NCI-H1092 (cell line): ENCODE data around the gene CIB2.

Source experiments
- DNase-seq: peaks from one replicate; lab custom pipeline; 2025; lab: John Stamatoyannopoulos, UW

CIB2 gene

DNA sequence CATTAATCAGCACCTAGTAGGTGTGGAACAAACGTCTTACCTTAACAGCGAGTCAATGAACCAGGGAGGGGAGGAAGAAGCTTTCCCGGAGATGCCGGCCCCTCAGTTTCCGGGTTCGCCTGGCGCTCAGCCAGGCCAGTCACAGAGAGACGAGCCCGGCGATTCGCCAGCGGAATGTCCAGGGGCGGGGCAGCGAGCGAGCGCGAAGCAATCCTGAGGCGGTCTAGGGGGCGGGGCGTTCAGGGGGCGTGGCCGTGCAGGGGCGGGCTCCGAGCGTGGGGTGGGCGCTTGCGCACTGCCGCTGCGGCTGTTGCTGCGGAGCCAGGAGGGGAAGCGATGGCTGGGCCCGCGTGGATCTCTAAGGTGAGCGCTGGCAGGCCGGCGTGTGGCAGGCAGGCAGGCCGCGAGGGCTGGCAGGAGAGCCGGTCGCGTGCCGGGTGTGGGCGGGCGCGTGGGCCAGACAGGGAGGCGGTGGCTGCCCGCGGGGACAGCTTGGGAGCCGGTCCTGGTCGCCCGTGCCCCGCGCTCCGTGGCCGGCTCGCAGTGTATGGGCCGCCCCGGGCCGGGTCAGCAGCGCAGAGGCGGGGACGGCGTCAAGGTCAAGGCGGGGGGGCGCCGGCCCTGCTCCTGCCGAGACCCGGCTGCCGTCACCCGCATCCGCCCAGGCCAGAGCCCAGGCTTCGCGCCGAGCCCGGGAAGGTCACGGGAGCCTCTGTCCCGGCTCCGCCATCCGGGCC, 18.0 kb upstream of the CIB2 start, which contains the start of gene IDH3A:
Gene IDH3A (plus strand): TSS at position 295 of the 737 bp plus-strand sequence. CDS start 42 bp downstream, at position 337.
- peak; percentile 93 for DNase-seq

DNA sequence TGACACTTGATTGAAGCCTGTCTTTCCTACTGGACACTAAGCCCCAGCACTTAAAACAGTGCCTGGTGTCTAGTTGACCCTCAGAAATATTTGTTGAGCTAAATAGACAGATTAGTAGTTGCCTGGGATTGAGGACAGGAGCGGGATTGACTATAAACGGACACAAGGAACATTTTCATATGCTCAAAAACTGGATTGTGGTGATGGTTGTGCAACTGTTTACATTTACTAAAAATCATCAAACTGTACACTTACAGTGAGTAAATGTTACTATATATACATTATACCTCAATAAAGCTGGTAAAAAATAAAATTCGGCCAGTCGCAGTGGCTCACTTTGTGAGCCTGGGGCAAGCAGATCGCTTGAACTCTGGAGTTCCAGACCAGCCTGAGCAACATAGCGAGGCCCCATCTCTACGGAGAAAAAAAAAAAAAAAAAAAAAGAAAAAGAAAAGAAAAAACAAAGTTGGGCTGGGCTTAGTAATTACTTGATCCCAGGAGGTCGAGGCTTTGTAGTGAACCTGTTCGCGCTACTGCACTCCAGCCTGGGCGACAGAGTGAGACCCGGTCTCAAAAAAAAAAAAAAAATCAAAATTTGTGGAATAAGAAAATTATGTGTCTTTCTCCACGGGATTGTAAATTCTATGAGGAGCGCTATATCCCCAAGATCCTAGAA, 17.3 kb upstream of the CIB2 start:
- DNase-seq: no peak

DNA sequence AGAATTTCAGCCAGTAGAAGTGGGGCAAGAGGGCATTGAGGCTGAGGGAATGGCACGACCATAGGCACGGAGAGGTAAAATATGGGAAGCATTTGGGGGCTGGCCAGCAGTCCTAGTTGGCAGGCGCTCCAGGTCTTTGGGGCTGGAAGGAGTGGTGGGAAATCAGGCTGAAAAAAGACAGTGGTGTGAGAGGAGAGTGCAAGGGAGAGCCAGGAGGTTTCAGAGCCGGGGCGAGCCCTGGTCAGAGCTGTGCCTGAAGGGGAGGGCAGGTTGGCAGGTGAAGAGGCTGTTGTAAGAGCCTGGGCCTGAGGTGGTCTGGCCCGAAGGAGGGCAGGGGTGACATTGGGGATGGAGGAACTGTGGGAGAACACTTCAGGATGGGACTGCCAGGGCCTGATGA, 16.3 kb upstream of the CIB2 start:
- DNase-seq: no peak

DNA sequence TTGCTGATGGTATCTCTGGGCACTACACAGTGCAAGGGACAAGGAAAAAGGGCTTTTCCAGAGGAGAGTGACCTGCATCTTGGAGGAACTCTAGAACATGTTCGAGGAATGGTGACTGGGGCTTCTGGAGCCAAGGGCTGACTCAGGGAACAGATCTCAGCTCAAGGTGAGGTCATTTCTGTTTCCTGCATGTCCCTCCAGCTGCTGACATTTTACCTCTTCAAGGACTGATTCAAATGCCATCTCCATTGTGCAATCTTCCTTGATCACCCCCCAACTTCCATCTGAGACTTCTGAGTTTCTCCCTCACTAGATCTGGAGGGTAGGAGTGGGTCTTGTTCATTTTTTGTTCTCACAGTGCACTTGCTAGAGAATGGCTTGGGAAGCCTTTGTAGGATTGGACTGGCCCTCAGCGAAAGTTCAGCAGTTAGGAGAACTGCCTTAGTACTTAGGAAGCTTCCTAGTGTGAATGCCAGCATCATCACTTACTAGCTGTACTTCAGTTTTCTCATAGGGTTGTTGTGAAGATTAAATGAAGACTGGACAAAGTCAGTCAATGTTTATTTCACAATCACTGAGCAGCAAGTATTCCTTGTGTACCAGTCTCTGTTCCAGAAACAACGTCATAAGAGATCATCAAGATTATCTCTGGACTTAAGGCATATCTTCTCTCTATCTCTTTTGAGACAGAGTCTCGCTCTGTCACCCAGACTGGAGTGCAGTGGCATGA, 15.3 kb upstream of the CIB2 start:
- DNase-seq: no peak

DNA sequence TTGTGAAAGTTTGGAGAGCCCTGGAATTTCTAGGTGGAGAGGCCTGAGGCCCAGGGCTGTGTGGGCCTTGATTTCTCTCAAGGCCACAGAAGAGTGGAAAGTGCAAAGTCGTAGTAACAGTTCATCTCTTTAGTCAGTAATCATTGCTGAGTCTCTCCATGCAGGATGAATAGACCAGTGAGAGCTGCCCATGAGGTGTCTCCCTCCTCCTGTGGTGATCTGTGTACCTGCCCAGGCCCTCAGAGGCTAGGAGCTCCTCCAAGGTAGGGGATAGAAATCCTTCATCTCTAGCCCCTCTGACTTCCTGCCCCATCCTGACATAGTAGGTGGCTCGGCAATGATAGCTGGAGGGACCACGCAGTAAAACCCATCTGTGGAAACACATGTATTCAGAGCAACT, 11.1 kb upstream of the CIB2 start:
- DNase-seq: no peak

DNA sequence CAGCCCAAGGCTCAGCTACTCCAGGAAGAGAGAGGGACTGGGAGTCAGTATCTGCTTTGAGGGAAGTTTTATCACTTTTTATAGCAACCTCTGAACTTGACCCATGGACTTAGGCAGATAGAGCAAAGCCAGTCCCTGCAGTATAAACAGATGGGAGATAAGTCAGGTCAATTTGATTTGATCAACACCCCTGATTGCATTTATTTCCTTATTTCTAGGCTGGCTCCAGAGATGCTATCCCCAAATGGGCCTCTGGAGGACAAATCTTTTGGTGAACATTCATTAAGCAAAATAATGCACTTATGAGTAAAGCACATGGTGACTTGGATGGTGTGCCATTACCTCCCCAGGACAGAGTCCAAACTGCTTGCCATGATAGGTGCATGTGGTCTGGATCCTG, 9.0 kb upstream of the CIB2 start:
- no peak for DNase-seq

DNA sequence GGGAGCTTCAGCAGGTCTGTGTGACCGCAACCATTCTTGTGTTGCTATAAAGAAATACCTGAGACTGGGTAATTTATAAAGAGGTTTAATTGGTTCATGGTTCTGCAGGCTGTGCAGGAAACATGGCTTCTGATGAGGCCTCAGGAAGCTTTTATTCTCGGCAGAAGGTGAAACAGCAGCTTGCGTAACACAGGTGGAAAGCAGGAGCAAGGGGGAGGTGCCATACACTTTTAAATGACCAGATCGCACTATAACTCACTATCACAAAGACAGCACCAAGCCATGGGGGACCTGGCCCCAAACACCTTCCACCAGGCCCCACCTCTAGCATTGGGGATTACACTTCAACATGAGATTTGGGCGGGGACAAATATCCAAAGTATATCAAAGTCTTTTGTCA, 8.3 kb upstream of the CIB2 start:
- DNase-seq: no peak

DNA sequence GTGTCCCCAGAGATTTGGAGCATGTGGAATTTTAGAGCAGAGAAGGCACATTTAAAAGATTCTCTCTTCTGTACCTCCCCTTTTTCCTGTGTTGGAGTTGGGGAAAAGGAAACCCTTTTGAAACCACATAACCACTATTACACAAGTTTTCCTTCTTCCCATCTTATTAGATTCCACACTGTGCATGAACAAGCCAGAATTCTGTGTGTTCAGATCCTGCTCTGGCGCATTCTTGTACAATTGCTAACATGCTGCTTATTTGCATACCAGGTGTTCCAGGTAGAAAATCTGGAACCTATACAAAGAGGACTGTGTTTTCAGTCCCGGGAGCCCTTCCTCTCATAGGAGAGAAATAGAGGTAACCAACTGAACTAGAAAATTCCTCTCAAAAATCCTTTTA, 2.6 kb upstream of the CIB2 start:
- no peak for DNase-seq

DNA sequence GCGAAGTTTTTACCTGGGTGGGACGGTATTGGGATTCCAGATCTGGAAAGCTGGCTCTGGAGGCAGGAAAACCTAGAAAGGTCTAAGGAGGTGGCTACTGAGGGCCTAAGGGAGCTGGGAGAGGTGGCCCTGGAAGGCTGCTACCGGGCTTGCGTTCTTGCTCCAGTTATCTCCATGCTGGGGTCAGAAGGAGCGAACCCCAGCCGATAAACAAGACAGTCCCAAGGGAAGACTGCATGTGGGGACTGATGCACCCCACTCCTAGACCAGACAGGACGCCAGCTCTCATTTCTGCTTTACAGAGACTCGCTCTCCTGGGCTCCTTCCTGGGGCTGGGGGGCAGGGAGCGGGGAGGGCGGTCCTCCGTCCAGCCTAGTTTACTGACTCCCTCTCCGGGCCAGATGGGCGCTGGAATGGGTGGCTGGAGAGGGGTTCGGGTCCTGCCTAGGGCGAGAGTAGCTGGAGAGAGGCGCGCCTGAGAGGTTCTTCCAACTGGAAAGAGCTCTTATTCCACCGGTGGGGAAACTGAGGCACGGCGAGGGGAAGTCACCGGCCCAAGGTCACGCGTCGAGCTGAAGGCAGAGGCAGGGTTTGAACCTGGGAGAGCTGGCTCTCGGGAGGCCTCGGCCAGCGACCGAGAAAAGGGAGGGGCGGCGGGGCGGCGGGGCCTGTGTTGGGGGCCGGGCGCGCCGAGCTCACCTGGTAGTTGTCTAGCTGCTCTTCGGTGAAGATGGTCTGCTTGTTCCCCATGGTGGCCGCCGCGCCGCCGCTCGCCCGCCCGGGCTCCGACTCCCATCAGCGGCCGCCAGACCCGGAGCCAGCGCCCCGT, 565 bp downstream of the CIB2 start:
- no peak for DNase-seq

DNA sequence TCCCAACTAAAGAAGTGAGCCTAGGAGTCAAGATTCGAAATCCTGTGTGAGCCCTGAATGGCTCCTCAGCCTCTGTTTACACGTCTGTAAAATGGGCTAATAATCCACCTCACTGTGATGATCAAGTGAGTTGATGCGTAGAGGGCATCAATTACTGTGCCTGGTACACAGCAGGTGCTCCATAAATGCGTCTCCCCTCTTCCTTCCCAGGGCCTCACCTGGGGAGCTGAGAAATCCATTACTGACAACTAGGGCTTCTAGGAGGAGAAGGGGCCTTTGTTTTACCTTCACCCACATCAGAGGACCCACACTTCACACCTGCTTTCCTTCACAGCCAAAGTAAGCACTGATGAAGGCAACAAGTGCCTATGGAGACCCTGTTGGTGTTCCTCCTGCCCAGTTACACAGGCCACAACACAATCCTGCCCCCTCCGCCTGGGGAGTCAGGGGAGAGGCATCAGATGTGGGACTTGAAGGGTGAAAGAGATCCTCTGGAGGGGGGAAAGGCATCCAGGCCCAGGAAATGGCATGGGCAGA, 1.4 kb downstream of the CIB2 start:
- DNase-seq: no peak

DNA sequence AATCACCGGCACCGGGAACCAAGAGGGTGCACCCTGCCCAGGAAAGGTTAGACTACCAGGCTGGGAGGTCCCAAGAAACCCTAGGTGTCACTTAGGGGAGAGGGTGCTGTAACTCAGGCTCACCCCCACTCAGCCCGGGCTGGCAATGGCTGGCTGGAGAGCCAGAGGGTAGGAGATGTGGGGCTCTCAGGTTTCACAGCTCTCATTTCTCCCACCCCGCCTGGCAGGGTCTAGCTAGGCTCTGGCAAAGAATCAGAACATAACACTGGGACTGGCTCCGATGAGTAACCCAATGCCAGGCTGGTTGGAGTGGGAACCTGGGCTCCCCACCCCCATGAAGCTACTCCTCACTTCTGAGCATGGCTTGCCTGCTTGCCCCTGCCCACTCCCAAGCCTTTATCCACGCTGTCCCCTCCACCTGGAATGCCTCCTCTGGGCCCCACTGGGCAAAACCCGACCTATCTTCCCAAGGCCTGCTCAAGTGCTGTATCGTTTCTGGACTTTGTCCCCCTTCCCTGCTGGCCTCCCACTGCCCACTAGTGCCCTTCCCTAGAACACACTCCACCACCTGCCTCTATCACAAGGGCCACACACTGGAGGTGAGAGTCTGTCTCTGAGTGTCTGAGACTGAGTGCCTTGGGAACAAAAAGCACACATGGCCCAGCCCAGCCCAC, 2.0 kb downstream of the CIB2 start:
- DNase-seq: peak; percentile 55

DNA sequence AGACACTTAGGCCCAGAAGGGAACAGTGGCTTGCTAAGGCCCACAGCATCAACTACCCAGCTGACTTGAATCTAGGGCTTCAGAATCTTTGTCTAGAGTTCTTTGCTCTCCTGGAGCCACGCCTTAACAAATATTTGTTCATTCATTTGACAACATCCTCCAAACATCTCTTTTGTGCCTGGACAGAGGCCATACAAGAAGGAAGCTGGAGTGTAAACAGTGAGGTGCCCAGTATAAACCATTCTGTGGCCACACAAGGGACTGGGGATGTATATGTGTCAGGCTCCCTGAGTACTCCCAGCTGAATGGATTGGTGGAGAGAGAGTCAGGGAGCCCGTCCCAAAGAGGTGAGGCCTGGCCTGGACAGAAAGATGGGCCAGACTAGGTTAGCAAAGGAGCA, 3.4 kb downstream of the CIB2 start:
- no peak for DNase-seq

DNA sequence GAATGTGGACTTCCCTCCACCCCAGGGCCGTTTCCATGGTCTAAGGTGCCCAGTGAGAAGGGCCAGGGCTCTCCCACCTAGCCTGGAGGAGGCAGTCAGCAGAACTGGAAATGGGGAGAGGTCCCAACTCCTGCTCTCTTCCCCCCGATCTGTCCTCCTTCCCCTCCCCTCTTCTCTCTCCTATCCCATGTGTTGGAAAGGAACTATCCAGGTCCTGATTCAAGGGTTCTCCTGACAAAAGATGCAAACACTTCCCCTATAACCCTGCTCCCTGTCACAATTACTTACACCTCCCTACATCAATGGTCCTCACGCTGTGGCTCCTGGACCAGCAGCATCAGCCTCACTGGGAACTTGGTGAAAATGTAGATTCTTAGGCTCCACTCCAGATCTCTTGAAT, 6.0 kb downstream of the CIB2 start:
- DNase-seq: no peak

DNA sequence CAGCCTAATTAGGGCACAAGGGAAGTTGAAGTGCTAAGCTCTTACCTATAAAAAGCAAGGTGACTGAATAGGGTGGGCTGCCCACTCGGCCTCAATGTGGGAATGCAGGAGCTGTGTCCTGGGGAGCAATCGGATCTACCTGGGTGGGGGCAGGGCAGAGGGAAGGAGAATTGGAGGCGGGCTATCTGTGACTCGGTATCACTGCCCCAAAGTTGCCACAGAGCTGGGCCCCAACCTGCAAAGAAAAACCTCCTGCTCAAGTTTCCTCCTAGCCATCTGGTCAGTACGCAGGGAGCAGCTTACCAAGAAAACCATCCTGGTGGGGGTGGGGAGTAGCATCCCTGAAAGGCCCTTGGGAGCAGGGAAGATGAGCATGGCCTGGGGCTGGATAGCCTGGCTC, 10.7 kb downstream of the CIB2 start:
- no peak for DNase-seq

DNA sequence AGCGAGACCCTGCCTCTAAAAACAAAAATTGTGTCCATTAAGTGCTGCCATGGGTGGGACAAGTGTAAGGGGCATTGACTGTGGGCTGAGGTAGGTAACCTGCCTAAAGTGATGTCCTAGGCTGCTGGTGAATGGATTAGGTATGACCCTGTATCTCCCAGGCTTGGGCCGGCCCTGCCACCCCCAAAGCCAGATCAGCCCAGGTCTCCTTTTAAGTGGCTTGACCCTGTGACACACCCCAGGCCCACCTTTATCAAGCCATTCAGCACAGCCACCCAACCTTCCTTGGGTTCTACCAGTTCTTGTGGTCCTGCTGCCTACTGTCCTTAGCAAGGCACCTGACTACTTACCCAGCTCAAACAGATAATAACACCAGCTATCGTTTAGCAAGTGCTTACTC, 18.7 kb downstream of the CIB2 start:
- no peak for DNase-seq

DNA sequence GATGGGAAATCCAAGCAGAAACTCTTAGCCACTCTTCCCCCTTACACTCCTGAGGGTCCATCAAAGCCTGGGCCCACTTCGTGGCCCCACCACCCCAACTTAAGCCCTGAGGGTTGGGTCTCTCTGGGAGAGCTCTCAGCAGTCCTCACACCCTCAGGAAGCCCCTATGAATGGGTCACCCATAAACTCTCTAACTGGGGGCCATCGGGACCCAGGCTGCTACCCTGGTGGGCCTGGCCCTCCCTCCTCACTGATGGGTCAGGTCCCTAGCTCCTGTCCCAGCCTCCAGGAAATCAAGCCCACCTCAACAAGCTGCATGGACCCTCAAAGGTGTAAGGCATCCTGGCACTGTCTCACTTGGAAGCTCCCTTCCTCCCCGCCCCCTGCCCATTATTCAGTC, 19.5 kb downstream of the CIB2 start:
- DNase-seq: no peak

DNA sequence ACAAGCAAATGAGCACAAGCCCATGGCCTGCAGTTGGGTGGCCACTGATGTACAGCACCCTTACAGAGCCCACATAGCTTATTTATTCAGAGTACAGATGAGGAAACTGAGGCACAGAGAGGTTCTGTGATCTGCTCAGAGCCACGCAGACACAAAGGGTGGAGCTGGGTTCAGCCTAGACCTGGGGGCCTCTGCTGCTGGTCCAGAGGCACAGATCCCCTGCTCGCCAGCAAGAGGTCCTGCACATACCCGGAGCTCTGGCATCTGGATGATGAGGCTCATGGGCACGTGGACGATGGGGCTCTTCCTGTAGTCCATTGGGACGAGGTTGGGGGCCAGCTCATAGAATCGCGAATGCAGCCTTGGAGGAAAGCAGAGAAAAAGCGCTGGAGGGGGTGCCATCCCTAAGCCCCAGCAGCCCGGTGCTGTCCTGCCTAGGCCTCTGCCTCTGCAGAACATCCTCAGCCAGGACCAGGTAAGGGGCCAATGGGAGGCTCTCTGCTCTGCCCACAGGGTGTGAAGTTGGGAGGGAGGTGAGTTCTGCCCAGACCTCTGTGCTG, 20.2 kb downstream of the CIB2 start:
- DNase-seq: no peak

DNA sequence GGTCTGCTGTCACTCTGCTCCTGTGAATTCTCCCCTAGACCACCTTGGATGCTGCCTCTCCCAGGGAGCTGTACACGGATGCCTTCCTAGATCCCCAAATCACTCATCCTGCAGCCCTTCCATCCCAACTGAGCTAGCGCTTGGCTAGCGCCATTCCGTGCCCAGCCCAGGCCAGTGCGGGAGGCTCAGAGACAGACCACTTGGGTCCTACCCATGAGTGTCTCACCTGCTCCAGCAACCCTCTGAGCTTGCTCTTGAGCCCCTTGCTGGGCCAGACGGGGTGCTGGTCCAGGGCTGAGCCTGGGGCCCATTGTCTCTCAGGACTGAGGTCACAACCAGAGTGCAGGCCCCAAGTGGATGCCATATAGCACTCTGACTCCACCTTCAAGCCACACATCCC, 21.1 kb downstream of the CIB2 start:
- DNase-seq: no peak

DNA sequence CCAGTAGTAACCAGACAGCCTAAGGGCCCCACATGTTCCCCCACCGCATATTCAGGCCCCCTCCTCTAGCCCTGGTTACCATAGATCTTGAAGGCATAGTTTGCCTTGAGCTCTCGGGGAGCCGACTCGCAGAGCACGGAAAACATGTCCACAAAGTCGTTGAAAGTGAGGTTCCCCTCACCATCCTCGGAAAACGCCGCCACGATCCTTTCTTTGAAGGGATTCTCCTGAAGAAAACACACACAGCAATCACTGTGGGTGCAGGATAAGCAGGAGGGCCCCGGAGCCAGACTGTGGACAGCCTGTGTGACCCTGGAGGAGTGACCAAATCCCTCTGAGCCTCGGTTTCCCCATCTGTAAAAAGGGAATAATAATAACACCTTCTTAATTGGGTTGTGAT, 22.1 kb downstream of the CIB2 start:
- no peak for DNase-seq

DNA sequence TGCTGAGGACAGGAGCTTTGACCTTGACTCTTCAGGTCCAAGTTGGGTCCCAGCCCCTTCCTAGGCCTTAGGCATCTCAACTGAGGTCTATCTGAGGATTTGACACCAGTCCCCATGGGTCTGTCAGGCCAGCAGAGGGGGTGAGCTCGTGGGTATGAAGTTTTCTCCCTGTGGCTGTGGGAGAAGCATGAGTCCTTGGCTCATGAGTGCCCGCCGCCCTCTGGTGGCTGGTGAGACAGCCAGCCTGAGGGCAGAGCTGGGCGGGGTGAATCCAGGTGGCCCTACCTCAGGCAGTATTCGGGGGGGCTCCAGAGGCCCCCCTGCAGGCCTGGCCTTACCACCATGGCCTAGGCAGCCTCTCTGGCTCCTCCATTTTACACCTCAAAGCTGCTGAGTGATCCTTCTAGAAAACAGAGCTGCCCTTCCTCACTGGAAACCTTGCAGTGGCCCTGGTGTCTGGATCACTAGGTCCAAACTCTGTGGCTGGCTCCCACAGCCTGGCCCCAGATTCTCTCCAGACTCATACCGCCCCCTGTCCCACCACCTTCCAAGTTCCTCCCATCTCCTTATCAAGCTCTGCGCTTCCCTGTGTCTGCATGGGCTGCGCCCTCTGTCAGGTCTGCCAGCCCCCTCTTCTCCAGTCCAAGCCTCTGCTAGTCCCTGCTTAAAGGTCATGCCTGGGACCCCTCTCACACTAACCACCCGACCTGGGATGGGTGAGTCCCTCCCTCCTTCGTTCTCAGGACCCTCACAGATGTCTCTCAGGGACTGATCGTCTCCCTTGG, 22.8 kb downstream of the CIB2 start:
- DNase-seq: peak; percentile 56
